Thoracic aorta (tissue), 2 donors: ENCODE data around the gene KNDC1. TPM values are rescaled to one million over a fixed set of nuclear protein-coding genes. Genes with fewer than 3 reads are reported as not detected.

Experiments used
- ATAC-seq: fragments of 150-250 bp; one replicate; pipeline ENCODE4 v1.8.0; 2017; ENCODE audit warnings: low read depth; ENCODE audit not compliant: insufficient number of reproducible peaks, low FRiP score
- DNase-seq: peaks from one replicate; pipeline ENCODE4 v3.0.0-alpha.2; 2020; ENCODE audit warnings: low spot score
- H3K27ac ChIP-seq, 2 donors: fragments of 200-600 bp; sonication (generic); 1 replicate in 1 of 2; 2 replicates in 1 of 2; pipeline ENCODE4 v1.5.1; 2016; ENCODE audit warnings: mild to moderate bottlenecking in 2 of 2, moderate library complexity in 2 of 2
- H3K27me3 ChIP-seq: fragments of 200-600 bp; sonication (generic); replicated peaks from 2 replicates; pipeline ENCODE4 v1.6.0; 2016; ENCODE audit warnings: mild to moderate bottlenecking; ENCODE audit not compliant: insufficient read depth
- H3K36me3 ChIP-seq: fragments of 200-600 bp; sonication (generic); one replicate; pipeline ENCODE4 v1.5.1; 2016
- H3K4me1 ChIP-seq, 2 donors: fragments of 200-600 bp; sonication (generic); 1 replicate in 1 of 2; 2 replicates in 1 of 2; pipeline versions ENCODE4 v1.5.1 to v1.6.0; 2016; ENCODE audit warnings: low read depth in 2 of 2, mild to moderate bottlenecking in 1 of 2; ENCODE audit not compliant: control insufficient read depth in 1 of 2
- H3K4me3 ChIP-seq: fragments of 200-600 bp; sonication (generic); 2 replicates; pipeline ENCODE4 v1.5.1; 2016; ENCODE audit warnings: mild to moderate bottlenecking
- H3K9me3 ChIP-seq: fragments of 200-600 bp; sonication (generic); 2 replicates; pipeline ENCODE4 v1.5.1; 2016
- total RNA-seq, 2 donors: library from RNA; depleted of rRNA; stranded (reverse); fragments of >200 nt; gene quantifications; one replicate each; pipeline versions ENCODE4 v1.1.0 to v1.2.3, GENCODE V29; 2016
- TF ChIP-seq, protein P1 (sequence below): fragments of 200-600 bp; sonication (generic); IDR thresholded peaks from one replicate; pipeline ENCODE4 v1.5.1; 2019; ENCODE audit warnings: antibody characterized with exemption

KNDC1 gene
- total RNA-seq, 2 donors from 2014 or later, result 0.14 to 0.95 TPM

- Histone ChIP-seq H3K4me1 (no peaks in the 10 kb centered on the region), H3K27ac (no peak overlapping the region), H3K9me3 (no peaks in the 10 kb centered on the region), H3K36me3 (no peaks in the 10 kb centered on the region), H3K4me3 (no peak overlapping the region), H3K27me3 (no peaks in the 10 kb centered on the region)
- TF ChIP-seq, protein P1, sequence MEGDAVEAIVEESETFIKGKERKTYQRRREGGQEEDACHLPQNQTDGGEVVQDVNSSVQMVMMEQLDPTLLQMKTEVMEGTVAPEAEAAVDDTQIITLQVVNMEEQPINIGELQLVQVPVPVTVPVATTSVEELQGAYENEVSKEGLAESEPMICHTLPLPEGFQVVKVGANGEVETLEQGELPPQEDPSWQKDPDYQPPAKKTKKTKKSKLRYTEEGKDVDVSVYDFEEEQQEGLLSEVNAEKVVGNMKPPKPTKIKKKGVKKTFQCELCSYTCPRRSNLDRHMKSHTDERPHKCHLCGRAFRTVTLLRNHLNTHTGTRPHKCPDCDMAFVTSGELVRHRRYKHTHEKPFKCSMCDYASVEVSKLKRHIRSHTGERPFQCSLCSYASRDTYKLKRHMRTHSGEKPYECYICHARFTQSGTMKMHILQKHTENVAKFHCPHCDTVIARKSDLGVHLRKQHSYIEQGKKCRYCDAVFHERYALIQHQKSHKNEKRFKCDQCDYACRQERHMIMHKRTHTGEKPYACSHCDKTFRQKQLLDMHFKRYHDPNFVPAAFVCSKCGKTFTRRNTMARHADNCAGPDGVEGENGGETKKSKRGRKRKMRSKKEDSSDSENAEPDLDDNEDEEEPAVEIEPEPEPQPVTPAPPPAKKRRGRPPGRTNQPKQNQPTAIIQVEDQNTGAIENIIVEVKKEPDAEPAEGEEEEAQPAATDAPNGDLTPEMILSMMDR, result no peak
- DNase-seq (no peak), ATAC-seq (no peak)
Observed at GRCh38 chr10:133202778-133203651, 43.0 kb downstream of the KNDC1 start.

DNA sequence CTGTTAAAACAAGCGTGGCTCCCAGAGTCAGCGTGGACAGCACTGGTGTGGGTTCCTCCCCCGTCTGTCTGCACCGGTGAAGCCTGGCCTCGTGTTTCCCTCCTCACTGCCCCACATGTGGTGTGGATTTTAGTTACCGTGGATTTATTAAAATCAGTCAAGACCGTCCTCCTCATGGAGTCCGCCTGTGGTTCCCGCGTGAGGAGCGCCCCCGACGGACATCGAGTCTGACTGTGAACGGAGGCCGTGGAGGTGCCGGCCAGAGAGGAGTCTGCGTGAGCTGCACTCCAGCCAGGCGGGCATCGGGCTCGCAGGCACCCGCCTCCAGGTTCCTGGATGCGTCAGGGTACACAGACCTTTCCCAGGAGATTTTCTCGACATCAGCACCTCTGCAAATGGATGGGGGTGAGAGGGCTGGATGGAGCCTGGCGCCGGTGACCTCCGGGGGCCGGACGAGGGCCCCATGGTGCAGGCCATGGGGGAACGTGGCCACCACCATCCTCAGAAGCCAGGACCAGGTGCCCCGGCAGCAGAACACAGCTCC is 43.7 kb downstream of the KNDC1 start:
- TF ChIP-seq, protein P1, result no peak
- H3K27me3 ChIP-seq, result no peaks in the 10 kb centered on the region
- no peaks in the 10 kb centered on the region for H3K9me3 ChIP-seq
- no peak for DNase-seq
- H3K4me3 ChIP-seq, result no peak overlapping the region
- ATAC-seq, result no peak
- H3K4me1 ChIP-seq, result no peaks in the 10 kb centered on the region
- H3K36me3 ChIP-seq, result no peaks in the 10 kb centered on the region
- no peak overlapping the region for H3K27ac ChIP-seq

GRCh38 chr10:133204226-133205015 is 44.4 kb downstream of the KNDC1 start:
- ATAC-seq (no peak), DNase-seq (no peak)
- TF ChIP-seq, protein P1, result no peak
- H3K36me3 ChIP-seq, result no peaks in the 10 kb centered on the region
- no peak overlapping the region for H3K4me3 ChIP-seq
- no peaks in the 10 kb centered on the region for H3K9me3 ChIP-seq
- no peaks in the 10 kb centered on the region for H3K4me1 ChIP-seq
- H3K27me3 ChIP-seq, result no peaks in the 10 kb centered on the region
- H3K27ac ChIP-seq, result no peak overlapping the region

- DNase-seq (no peak), ATAC-seq (no peak)
- Histone ChIP-seq H3K9me3 (no peaks in the 10 kb centered on the region), H3K27me3 (no peaks in the 10 kb centered on the region), H3K4me3 (no peak overlapping the region), H3K27ac (no peak overlapping the region), H3K36me3 (no peaks in the 10 kb centered on the region), H3K4me1 (no peaks in the 10 kb centered on the region)
- TF ChIP-seq, protein P1, result no peak
Observed at GRCh38 chr10:133205146-133205545, 45.1 kb downstream of the KNDC1 start.
